ENCODE measurements around the gene HSPB2.

- TF ChIP-seq CTCF (IDR thresholded peaks at IDR 0.05), result no peak
- no peak for TF ChIP-seq POLR2A (IDR thresholded peaks at IDR 0.05)
Measured at GRCh38 chr11:111870113-111870512, 42.4 kb upstream of the HSPB2 start.
